ENCODE data around the gene CSNK1G1.

Gene CSNK1G1

DNA sequence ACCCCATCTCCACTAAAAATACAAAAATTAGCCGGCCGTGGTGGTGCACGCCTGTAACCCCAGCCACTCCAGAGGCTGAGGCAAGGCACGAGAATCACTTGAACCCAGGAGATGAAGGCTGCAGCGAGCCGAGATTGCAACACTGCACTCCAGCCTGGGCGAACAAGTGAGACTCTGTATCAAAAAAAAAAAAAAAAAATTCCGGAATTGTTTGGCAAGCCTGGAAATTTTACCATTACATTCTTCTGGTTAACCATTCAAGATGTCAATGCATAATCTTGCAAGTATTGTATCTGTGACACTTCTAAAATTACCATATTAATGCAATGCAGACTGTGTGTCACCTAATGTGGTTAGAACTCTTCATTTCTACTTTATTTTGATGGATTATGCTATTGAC, 67.0 kb downstream of the CSNK1G1 start:
- no peak overlapping the region for H3K4me3 ChIP-seq
- no peaks in the 10 kb centered on the region for H3K4me1 ChIP-seq
- intact Hi-C loops (cut with DNase I; ENCODE audit: low total_unique reads): no loop called here
- DNase-seq: no peak
- TF ChIP-seq, protein P1, sequence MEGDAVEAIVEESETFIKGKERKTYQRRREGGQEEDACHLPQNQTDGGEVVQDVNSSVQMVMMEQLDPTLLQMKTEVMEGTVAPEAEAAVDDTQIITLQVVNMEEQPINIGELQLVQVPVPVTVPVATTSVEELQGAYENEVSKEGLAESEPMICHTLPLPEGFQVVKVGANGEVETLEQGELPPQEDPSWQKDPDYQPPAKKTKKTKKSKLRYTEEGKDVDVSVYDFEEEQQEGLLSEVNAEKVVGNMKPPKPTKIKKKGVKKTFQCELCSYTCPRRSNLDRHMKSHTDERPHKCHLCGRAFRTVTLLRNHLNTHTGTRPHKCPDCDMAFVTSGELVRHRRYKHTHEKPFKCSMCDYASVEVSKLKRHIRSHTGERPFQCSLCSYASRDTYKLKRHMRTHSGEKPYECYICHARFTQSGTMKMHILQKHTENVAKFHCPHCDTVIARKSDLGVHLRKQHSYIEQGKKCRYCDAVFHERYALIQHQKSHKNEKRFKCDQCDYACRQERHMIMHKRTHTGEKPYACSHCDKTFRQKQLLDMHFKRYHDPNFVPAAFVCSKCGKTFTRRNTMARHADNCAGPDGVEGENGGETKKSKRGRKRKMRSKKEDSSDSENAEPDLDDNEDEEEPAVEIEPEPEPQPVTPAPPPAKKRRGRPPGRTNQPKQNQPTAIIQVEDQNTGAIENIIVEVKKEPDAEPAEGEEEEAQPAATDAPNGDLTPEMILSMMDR (IDR thresholded peaks at IDR 0.05): no peak
- H3K27me3 ChIP-seq: no peaks in the 10 kb centered on the region
- no peaks in the 10 kb centered on the region for H3K36me3 ChIP-seq
- H3K27ac ChIP-seq: no peak overlapping the region
- H3K9me3 ChIP-seq: no peaks in the 10 kb centered on the region

DNA sequence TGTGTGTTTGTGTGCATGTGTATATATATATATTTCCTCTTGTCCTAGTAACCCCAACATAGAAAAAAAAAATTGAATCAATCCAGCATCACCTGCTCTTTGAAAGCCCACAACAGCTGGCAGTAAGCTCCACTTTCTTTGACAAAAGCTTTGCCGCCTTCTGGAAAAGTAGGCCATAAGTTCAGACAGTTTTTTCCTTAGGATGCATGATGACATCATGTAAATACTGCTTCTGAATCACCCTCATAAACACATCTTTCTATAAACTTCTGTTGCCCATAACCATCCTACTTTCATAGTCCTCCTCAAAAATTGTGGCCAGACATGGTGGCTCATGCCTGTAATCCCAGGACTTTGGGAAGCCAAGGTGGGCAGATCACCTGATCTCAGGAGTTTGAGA, 67.4 kb downstream of the CSNK1G1 start:
- intact Hi-C loops (cut with DNase I; ENCODE audit: low total_unique reads): no loop called here

DNA sequence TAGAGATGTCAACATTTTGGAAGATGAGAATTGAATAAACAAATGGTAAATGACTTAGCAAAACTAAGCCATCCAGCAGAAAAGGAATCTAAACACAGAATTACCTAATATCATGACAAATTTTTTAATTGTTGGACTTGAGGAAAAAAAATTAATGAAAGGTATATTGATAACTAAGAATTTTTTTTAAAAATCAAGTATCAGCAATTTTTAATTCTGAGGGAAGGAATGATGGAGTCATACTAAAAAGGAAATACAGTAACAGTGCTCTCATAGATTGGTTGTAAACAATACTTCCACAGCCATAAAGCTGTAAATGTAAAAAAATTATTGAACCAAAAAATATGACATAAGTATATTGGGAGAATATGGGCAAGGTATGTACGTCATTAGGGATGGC, 68.0 kb downstream of the CSNK1G1 start:
- Histone ChIP-seq H3K36me3 (no peaks in the 10 kb centered on the region), H3K9me3 (no peaks in the 10 kb centered on the region), H3K4me1 (no peaks in the 10 kb centered on the region), H3K27ac (no peak overlapping the region), H3K4me3 (no peak overlapping the region), H3K27me3 (no peaks in the 10 kb centered on the region)
- DNase-seq: no peak
- TF ChIP-seq, protein P1 (IDR thresholded peaks at IDR 0.05): no peak
- intact Hi-C loops (cut with DNase I; ENCODE audit: low total_unique reads): no loop called here

More for the DNA sequence above, 67.4 kb downstream of the CSNK1G1 start:
- Histone ChIP-seq H3K9me3 (no peaks in the 10 kb centered on the region), H3K4me3 (no peak overlapping the region), H3K36me3 (no peaks in the 10 kb centered on the region), H3K27ac (no peak overlapping the region), H3K27me3 (no peaks in the 10 kb centered on the region), H3K4me1 (no peaks in the 10 kb centered on the region)
- TF ChIP-seq, protein P1 (IDR thresholded peaks at IDR 0.05): no peak
- no peak for DNase-seq

DNA sequence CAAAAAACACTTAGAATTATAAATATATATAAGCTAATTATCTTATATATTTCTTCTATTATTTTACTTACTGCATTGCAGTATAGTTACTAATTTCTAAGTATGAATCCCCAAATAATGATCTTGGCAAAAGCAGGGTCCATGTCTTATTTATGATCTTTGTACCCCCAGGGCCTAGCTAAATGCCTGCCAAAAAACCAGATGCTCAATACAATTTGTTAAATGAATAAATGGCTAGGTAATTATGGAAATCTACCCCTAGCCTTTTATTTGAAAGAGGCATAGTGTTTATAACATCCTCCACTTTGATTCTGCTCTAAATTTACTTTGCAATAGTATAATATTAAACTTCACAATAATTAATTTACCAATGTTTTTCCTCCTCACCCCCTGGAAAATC, 69.5 kb downstream of the CSNK1G1 start:
- Histone ChIP-seq H3K36me3 (no peaks in the 10 kb centered on the region), H3K27me3 (no peaks in the 10 kb centered on the region), H3K4me1 (no peaks in the 10 kb centered on the region), H3K9me3 (no peaks in the 10 kb centered on the region), H3K4me3 (no peak overlapping the region), H3K27ac (no peak overlapping the region)
- no peak for DNase-seq
- intact Hi-C loops (cut with DNase I; ENCODE audit: low total_unique reads): no loop called here
- TF ChIP-seq, protein P1 (IDR thresholded peaks at IDR 0.05): no peak

DNA sequence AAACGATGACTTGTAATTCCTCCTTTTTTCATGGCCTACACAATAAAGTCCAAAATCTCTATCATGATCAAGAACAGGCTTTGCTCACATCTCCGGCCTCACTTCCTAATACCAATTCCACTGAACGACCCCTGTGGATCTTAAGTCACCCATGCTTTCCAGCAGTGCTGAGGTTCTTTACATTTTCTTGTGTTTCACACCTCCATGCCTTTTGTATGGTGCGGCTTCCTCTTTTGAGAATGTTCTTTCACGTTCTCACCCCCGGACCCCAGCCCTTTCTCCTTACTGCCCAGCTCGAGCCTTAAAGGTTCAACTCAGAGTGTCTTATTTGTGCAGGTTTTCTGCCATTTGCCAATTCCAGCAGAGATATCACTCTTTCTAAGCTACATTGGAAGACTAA, 70.1 kb downstream of the CSNK1G1 start:
- intact Hi-C loops (cut with DNase I; ENCODE audit: low total_unique reads): no loop called here

More for the DNA sequence above, 70.1 kb downstream of the CSNK1G1 start:
- Histone ChIP-seq H3K36me3 (no peaks in the 10 kb centered on the region), H3K9me3 (no peaks in the 10 kb centered on the region), H3K4me3 (no peak overlapping the region), H3K27ac (no peak overlapping the region), H3K27me3 (no peaks in the 10 kb centered on the region), H3K4me1 (no peaks in the 10 kb centered on the region)
- TF ChIP-seq, protein P1 (IDR thresholded peaks at IDR 0.05): no peak
- DNase-seq: no peak
